Choroid plexus epithelial cell (primary cell): ENCODE measurements around the gene OPCML.

Source experiments
- DNase-seq: peaks from one replicate; pipeline ENCODE4 v3.0.0-alpha.2; 2010; ENCODE audit warnings: low read depth
- H3K4me3 ChIP-seq: 2 replicates; pipeline ENCODE4 v1.5.1; 2011; ENCODE audit warnings: low read depth, mild to moderate bottlenecking, control low read depth, low read length, moderate library complexity
- TF ChIP-seq, protein P1 (sequence below): conservative IDR thresholded peaks from 2 replicates; pipeline ENCODE4 v1.5.1; 2011; ENCODE audit warnings: low read depth, mild to moderate bottlenecking, control low read depth, inconsistent platforms, low read length, moderate library complexity

The OPCML gene

DNA sequence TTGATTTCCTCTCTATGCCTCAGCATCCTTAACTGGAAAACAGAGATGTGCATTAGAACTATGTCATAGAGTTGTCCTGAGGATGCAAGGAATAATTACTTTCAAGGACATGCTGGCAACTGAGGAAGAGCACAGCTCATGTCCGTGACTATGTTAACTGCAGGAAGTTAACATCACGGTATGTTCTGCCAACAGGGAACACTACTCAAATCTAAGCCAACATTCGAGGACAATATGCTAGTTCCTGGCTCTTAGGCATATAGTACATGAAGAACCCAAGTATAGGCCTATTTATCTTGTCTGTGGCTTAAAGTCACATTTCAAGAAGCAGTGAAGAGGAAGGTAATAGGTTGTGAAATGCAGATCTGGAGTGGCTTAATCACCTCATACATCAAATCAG, 1032.6 kb downstream of the OPCML start:
- TF ChIP-seq, protein P1, sequence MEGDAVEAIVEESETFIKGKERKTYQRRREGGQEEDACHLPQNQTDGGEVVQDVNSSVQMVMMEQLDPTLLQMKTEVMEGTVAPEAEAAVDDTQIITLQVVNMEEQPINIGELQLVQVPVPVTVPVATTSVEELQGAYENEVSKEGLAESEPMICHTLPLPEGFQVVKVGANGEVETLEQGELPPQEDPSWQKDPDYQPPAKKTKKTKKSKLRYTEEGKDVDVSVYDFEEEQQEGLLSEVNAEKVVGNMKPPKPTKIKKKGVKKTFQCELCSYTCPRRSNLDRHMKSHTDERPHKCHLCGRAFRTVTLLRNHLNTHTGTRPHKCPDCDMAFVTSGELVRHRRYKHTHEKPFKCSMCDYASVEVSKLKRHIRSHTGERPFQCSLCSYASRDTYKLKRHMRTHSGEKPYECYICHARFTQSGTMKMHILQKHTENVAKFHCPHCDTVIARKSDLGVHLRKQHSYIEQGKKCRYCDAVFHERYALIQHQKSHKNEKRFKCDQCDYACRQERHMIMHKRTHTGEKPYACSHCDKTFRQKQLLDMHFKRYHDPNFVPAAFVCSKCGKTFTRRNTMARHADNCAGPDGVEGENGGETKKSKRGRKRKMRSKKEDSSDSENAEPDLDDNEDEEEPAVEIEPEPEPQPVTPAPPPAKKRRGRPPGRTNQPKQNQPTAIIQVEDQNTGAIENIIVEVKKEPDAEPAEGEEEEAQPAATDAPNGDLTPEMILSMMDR = no peak
- no peak for DNase-seq

DNA sequence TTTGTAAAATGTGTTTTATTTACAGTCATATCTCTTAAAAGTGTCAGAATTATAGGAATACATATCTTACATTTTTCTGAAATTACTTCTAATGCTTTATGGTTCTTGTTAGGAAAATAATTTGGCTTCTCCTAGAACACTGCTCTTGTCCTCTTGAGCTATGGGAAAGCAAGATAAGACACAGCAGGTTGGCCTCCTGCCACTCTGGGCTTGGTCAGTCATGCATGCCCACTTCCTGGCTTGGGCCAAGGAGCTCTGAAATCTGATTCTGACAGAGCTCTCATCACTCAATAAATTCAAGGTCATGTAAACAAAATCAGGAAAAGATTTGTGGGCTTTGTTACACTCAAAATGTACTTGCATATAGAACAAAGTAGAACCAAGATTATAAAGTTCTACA, 1036.0 kb downstream of the OPCML start:
- no peak for DNase-seq
- no peak overlapping the region for H3K4me3 ChIP-seq
- TF ChIP-seq, protein P1 = no peak

More for the DNA sequence above, 1032.6 kb downstream of the OPCML start:
- H3K4me3 ChIP-seq = no peak overlapping the region

DNA sequence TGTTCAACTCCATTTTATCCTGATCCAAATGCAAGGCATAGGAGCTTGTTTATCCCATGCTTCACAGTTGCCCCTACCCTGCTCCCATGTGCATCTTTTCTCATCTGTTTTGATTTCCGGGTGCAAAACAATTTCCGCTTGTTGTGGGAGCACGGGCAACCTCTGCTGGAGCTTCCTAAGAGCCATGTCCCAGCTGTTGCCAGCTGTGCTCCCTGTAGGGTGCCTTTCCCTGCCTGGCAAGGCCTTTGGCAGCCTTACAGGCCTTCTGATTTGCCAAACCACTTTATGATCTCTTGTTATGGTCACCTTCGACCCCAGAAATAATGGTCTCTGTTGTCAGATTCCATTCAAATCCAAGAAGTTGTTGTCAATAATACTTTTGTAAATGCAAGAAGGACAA, 1038.5 kb downstream of the OPCML start:
- TF ChIP-seq, protein P1 = no peak
- H3K4me3 ChIP-seq = no peak overlapping the region
- no peak for DNase-seq

GRCh38 chr11:132490978-132491377, 1041.3 kb downstream of the OPCML start:
- H3K4me3 ChIP-seq = no peak overlapping the region
- DNase-seq = no peak
- TF ChIP-seq, protein P1 = no peak

- TF ChIP-seq, protein P1 = no peak
- DNase-seq = no peak
- H3K4me3 ChIP-seq = no peak overlapping the region
Measured at GRCh38 chr11:132486060-132486459, 1046.2 kb downstream of the OPCML start.

DNA sequence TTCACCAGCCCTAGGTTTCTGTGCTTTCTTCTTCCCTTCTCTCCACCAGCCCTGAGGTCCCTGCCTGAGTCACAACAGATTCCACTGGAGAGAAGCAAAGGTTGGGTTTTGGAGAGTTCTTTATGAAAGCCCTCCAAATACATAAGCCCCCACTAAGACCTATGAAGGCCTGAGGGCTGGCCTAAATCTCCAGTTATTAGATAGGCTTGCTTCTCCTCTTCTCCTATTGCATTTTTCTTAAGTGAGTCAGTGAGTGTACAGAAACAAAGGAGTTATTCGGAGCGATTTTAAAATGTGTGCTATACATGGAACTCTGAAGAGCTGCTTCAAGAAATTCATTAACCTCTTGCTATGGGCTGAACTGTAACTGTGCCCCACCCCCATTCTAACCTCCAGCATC, 1057.3 kb downstream of the OPCML start:
- peak; percentile 21 for DNase-seq
- no peak overlapping the region for H3K4me3 ChIP-seq
- TF ChIP-seq, protein P1 = no peak

GRCh38 chr11:132472411-132473172, 1059.7 kb downstream of the OPCML start:
- TF ChIP-seq, protein P1 = no peak
- peak; percentile 43 for DNase-seq
- no peak overlapping the region for H3K4me3 ChIP-seq
